GM12878 (cell line): ENCODE results near the gene LEMD3.

ENCODE experiments used
- CTCF ChIP-seq, 3 experiments: IDR thresholded peaks in 2 of 3; conservative IDR thresholded peaks in 1 of 3; 2 replicates each; pipeline ENCODE4 v1.5.1; 2011; ENCODE audit warnings: low read depth in 3 of 3, low read length in 3 of 3, mild to moderate bottlenecking in 3 of 3, control low read depth in 2 of 3, moderate library complexity in 2 of 3, inconsistent platforms in 1 of 3, mixed read lengths in 1 of 3; ENCODE audit not compliant: control insufficient read depth in 2 of 3, insufficient read depth in 1 of 3; ENCODE audit errors: extremely low read depth in 1 of 3
- POLR2A ChIP-seq: IDR thresholded peaks from 2 replicates; pipeline ENCODE4 v1.6.1; 2011; ENCODE audit warnings: low read depth, mild to moderate bottlenecking, low read length
- POLR2AphosphoS5 ChIP-seq: IDR thresholded peaks from 2 replicates; pipeline ENCODE4 v1.6.1; 2011; ENCODE audit warnings: mild to moderate bottlenecking, low read length, inconsistent platforms
- SKIL ChIP-seq: fragments of 450-650 bp; IDR thresholded peaks from 2 replicates; pipeline ENCODE4 v1.6.1; 2017; ENCODE audit warnings: mild to moderate bottlenecking, low read depth, inconsistent platforms; ENCODE audit not compliant: poor library complexity, severe bottlenecking
- USF2 ChIP-seq: IDR thresholded peaks from 2 replicates; pipeline ENCODE4 v1.6.1; 2011; ENCODE audit warnings: low read depth, low read length, improper control_type of control experiment, borderline replicate concordance
- ZNF687 ChIP-seq: fragments of 450-650 bp; IDR thresholded peaks from 2 replicates; pipeline ENCODE4 v1.6.1; 2017; ENCODE audit warnings: mild to moderate bottlenecking, moderate library complexity
- ZSCAN29 ChIP-seq: fragments of 450-650 bp; IDR thresholded peaks from 2 replicates; pipeline ENCODE4 v1.6.1; 2017; ENCODE audit warnings: mild to moderate bottlenecking, moderate library complexity

GRCh38 chr12:65208964-65209654, 39.7 kb downstream of the LEMD3 start:
- TF ChIP-seq POLR2AphosphoS5 = no peak
- TF ChIP-seq USF2 = no peak
- TF ChIP-seq ZNF687 = no peak
- no peak for TF ChIP-seq POLR2A
- no peak for TF ChIP-seq ZSCAN29
- no peak for TF ChIP-seq CTCF (IDR thresholded peaks at IDR 0.05 in 2 of 3, conservative IDR thresholded peaks at IDR 0.05 in 1 of 3; ENCODE audit: control insufficient read depth in 2 of 3, extremely low read depth in 1 of 3, insufficient read depth in 1 of 3, low read depth in 3 of 3, low read length in 3 of 3)
- no peak for TF ChIP-seq SKIL
